HepG2 (cell line): ENCODE data around the gene NUP62. TPM values are rescaled to one million over a fixed set of nuclear protein-coding genes. Genes with fewer than 3 reads are reported as not detected.

Experiments used
- DNMT3B ChIP-seq: conservative IDR thresholded peaks from 2 replicates; pipeline ENCODE4 v1.6.1; 2016; ENCODE audit warnings: missing biosample characterization, control low read depth
- FOSL1 ChIP-seq: sonication (generic); formaldehyde crosslinking; IDR thresholded peaks from 2 replicates; pipeline ENCODE4 v1.9.0; 2021; ENCODE audit warnings: missing genetic modification reagents, borderline replicate concordance
- KDM2A ChIP-seq: sonication (generic); formaldehyde crosslinking; IDR thresholded peaks from 2 replicates; pipeline ENCODE4 v1.4.0; 2020; ENCODE audit warnings: low read depth, missing genetic modification reagents, borderline replicate concordance
- KLF16 ChIP-seq, 2 experiments: sonication (generic) in 1 of 2; formaldehyde crosslinking in 1 of 2; IDR thresholded peaks; 2 replicates each; pipeline versions ENCODE4 v1.6.1 to v1.8.0; 2016 to 2023; ENCODE audit warnings: missing genetic modification reagents in 2 of 2, missing compliant biosample characterization in 1 of 2
- MAF1 ChIP-seq: sonication (generic); formaldehyde crosslinking; IDR thresholded peaks from 2 replicates; pipeline ENCODE4 v1.5.0; 2020; ENCODE audit warnings: missing genetic modification reagents, borderline replicate concordance
- MEF2D ChIP-seq: sonication (generic); formaldehyde crosslinking; IDR thresholded peaks from 2 replicates; pipeline ENCODE4 v1.5.1; 2020; ENCODE audit warnings: mild to moderate bottlenecking, missing genetic modification reagents
- ONECUT2 ChIP-seq: sonication (generic); formaldehyde crosslinking; IDR thresholded peaks from 2 replicates; pipeline ENCODE4 v1.4.0; 2020; ENCODE audit warnings: missing genetic modification reagents
- PCBP1 ChIP-seq: fragments of 200-400 bp; formaldehyde crosslinking; IDR thresholded peaks from 2 replicates; pipeline ENCODE4 v1.6.1; 2017; ENCODE audit warnings: mild to moderate bottlenecking, low read depth, low read length, borderline replicate concordance
- POLR2A ChIP-seq, 2 experiments: IDR thresholded peaks; 2 replicates each; pipeline ENCODE4 v1.6.1; 2011; ENCODE audit warnings: low read depth in 2 of 2, low read length in 2 of 2, mild to moderate bottlenecking in 1 of 2, moderate library complexity in 1 of 2; ENCODE audit not compliant: insufficient read depth in 1 of 2
- RARG ChIP-seq: sonication (generic); formaldehyde crosslinking; IDR thresholded peaks from 2 replicates; pipeline ENCODE4 v1.4.0; 2020; ENCODE audit warnings: low read depth, mild to moderate bottlenecking, missing genetic modification reagents
- SAP130 ChIP-seq: IDR thresholded peaks from 2 replicates; pipeline ENCODE4 v1.6.1; 2016; ENCODE audit warnings: low read depth
- TBL1XR1 ChIP-seq: fragments of 150-350 bp; IDR thresholded peaks from 2 replicates; pipeline ENCODE4 v1.6.1; 2014; ENCODE audit warnings: borderline replicate concordance, low read length; ENCODE audit not compliant: partially characterized antibody
- ZNF530 ChIP-seq: sonication (generic); formaldehyde crosslinking; IDR thresholded peaks from 2 replicates; pipeline ENCODE4 v1.5.0; 2020; ENCODE audit warnings: low read depth, mild to moderate bottlenecking, missing genetic modification reagents
- ZNF747 ChIP-seq: sonication (generic); formaldehyde crosslinking; IDR thresholded peaks from 2 replicates; pipeline ENCODE4 v1.8.1; 2023; ENCODE audit warnings: missing genetic modification reagents, mild to moderate bottlenecking, borderline replicate concordance
- ZSCAN22 ChIP-seq: sonication (generic); formaldehyde crosslinking; IDR thresholded peaks from 2 replicates; pipeline ENCODE4 v1.4.0; 2020; ENCODE audit warnings: mild to moderate bottlenecking, missing genetic modification reagents
- polyA plus RNA-seq, 8 experiments: library from polyadenylated mRNA; depleted of rRNA in 3 of 8; stranded (reverse) in 7 of 8; unstranded in 1 of 8; fragments of >200 nt; fragmentation: Illumina TruSeq in 4 of 8; extraction: Trizol in 4 of 8; gene quantifications; 2 replicates each; pipeline versions ENCODE4 v1.2.1 to v1.2.3, GENCODE V29; 2011 to 2016; ENCODE audit warnings: low read depth in 4 of 8, missing spikeins in 1 of 8, mixed read lengths in 1 of 8; ENCODE audit not compliant: insufficient read depth in 1 of 8
- total RNA-seq, 5 experiments: library from RNA; depleted of rRNA; stranded (reverse); fragments of >200 nt; fragmentation: Illumina TruSeq; extraction: Trizol; gene quantifications; 2 replicates each; pipeline ENCODE4 v1.2.3, GENCODE V29; 2016; ENCODE audit warnings: low read depth in 1 of 5
- TF ChIP-seq, protein P1 (sequence below): sonication (generic); formaldehyde crosslinking; conservative IDR thresholded peaks from 2 replicates; pipeline ENCODE4 v1.5.0; 2020; ENCODE audit warnings: missing genetic modification reagents
- TF ChIP-seq, protein P2 (sequence below): sonication (generic); formaldehyde crosslinking; IDR thresholded peaks from 2 replicates; pipeline ENCODE4 v1.4.0; 2020; ENCODE audit warnings: missing genetic modification reagents
- TF ChIP-seq, protein P3 (sequence below): sonication (generic); formaldehyde crosslinking; IDR thresholded peaks from 2 replicates; pipeline ENCODE4 v1.5.0; 2020; ENCODE audit warnings: mild to moderate bottlenecking, missing genetic modification reagents
- TF ChIP-seq, protein P4 (sequence below), 2 experiments: fragments of 450-650 bp in 1 of 2; sonication (generic) in 1 of 2; formaldehyde crosslinking; IDR thresholded peaks; 2 replicates each; pipeline versions ENCODE4 v1.5.0 to v1.8.0; 2020 to 2022; ENCODE audit warnings: mild to moderate bottlenecking in 1 of 2, missing genetic modification reagents in 1 of 2
- TF ChIP-seq, protein P5 (sequence below): IDR thresholded peaks from 2 replicates; pipeline ENCODE4 v1.6.1; 2016

Gene NUP62
- total and polyA plus RNA-seq, 2 of the 13 experiments (the other 11 are each of a cell fraction or from before 2014, with no cell fraction given), result 16.5 to 41.5 TPM

DNA sequence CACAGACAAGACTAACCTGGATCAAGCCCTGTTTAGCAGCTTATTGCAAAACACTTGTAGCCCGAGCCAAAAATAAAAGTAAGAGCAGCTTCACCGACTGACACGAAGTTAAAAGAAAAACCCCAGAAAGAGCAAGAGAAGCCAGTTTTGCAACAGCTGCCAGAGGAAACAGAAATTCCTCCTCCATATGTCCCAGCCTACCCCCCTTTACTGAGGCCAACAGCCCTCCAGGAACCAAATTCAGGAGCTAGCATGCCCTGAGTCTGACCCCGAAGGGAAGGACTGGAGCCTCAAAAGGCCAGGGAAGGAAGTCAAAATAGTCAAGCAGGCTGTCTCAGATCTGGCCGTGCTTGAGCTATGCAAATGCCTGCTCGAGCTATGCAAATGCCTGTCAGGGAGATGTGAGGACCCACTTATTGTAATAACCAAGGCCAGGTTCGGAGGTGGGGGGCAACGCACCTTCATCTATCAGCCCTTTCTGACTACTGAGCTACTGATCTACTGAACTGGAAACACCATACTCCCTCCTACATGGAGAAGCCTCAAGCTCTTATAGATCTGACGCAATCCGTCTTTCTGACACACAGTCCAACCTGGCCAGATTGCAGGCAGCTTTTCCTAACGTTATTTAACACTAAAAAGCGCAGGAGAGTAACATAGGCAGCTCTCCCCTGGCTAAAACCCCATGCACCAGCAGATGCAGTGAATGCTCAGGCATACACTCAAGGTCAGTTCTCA lies 25.0 kb upstream of the NUP62 start (continued):
- TF ChIP-seq ZSCAN22 (no peak), SAP130 (CRISPR knock-in tag) (0 out of 2 replicates have a peak, but pooled peaks have one; percentile 18), FOSL1 (CRISPR knock-in tag) (no peak), ONECUT2 (no peak), PCBP1 (no peak), TBL1XR1 (no peak), ZNF530 (no peak), MAF1 (CRISPR knock-in tag) (no peak), RARG (CRISPR knock-in tag) (no peak), KDM2A (CRISPR knock-in tag) (no peak), ZNF747 (CRISPR knock-in tag) (no peak), DNMT3B (CRISPR knock-in tag) (no peak), KLF16 (CRISPR knock-in tag; IDR thresholded peaks at IDR 0.05) (no peak), MEF2D (CRISPR knock-in tag) (no peak), POLR2A (IDR thresholded peaks at IDR 0.05; ENCODE audit: insufficient read depth in 1 of 2, low read depth in 2 of 2, low read length in 2 of 2) (no peak)
- TF ChIP-seq, protein P1, sequence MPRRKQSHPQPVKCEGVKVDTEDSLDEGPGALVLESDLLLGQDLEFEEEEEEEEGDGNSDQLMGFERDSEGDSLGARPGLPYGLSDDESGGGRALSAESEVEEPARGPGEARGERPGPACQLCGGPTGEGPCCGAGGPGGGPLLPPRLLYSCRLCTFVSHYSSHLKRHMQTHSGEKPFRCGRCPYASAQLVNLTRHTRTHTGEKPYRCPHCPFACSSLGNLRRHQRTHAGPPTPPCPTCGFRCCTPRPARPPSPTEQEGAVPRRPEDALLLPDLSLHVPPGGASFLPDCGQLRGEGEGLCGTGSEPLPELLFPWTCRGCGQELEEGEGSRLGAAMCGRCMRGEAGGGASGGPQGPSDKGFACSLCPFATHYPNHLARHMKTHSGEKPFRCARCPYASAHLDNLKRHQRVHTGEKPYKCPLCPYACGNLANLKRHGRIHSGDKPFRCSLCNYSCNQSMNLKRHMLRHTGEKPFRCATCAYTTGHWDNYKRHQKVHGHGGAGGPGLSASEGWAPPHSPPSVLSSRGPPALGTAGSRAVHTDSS, result no peak
- TF ChIP-seq, protein P2, sequence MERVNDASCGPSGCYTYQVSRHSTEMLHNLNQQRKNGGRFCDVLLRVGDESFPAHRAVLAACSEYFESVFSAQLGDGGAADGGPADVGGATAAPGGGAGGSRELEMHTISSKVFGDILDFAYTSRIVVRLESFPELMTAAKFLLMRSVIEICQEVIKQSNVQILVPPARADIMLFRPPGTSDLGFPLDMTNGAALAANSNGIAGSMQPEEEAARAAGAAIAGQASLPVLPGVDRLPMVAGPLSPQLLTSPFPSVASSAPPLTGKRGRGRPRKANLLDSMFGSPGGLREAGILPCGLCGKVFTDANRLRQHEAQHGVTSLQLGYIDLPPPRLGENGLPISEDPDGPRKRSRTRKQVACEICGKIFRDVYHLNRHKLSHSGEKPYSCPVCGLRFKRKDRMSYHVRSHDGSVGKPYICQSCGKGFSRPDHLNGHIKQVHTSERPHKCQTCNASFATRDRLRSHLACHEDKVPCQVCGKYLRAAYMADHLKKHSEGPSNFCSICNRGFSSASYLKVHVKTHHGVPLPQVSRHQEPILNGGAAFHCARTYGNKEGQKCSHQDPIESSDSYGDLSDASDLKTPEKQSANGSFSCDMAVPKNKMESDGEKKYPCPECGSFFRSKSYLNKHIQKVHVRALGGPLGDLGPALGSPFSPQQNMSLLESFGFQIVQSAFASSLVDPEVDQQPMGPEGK (CRISPR knock-in tag), result no peak
- TF ChIP-seq, protein P3, sequence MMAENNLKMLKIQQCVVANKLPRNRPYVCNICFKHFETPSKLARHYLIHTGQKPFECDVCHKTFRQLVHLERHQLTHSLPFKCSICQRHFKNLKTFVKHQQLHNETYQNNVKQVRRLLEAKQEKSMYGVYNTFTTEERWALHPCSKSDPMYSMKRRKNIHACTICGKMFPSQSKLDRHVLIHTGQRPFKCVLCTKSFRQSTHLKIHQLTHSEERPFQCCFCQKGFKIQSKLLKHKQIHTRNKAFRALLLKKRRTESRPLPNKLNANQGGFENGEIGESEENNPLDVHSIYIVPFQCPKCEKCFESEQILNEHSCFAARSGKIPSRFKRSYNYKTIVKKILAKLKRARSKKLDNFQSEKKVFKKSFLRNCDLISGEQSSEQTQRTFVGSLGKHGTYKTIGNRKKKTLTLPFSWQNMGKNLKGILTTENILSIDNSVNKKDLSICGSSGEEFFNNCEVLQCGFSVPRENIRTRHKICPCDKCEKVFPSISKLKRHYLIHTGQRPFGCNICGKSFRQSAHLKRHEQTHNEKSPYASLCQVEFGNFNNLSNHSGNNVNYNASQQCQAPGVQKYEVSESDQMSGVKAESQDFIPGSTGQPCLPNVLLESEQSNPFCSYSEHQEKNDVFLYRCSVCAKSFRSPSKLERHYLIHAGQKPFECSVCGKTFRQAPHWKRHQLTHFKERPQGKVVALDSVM, result no peak
- TF ChIP-seq, protein P4, sequence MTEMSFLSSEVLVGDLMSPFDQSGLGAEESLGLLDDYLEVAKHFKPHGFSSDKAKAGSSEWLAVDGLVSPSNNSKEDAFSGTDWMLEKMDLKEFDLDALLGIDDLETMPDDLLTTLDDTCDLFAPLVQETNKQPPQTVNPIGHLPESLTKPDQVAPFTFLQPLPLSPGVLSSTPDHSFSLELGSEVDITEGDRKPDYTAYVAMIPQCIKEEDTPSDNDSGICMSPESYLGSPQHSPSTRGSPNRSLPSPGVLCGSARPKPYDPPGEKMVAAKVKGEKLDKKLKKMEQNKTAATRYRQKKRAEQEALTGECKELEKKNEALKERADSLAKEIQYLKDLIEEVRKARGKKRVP (CRISPR knock-in tag; IDR thresholded peaks at IDR 0.05), result peak in 1 of 2 experiments; percentile 87; a peak in 2 of 4 replicates
- TF ChIP-seq, protein P5, sequence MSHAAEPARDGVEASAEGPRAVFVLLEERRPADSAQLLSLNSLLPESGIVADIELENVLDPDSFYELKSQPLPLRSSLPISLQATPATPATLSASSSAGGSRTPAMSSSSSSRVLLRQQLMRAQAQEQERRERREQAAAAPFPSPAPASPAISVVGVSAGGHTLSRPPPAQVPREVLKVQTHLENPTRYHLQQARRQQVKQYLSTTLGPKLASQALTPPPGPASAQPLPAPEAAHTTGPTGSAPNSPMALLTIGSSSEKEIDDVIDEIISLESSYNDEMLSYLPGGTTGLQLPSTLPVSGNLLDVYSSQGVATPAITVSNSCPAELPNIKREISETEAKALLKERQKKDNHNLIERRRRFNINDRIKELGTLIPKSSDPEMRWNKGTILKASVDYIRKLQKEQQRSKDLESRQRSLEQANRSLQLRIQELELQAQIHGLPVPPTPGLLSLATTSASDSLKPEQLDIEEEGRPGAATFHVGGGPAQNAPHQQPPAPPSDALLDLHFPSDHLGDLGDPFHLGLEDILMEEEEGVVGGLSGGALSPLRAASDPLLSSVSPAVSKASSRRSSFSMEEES (CRISPR knock-in tag), result no peak
